Neuronal stem cell (in vitro differentiated cells): ENCODE data around the gene SH3YL1.

Experiments used
- DNase-seq: peaks from one replicate; pipeline ENCODE4 v3.0.0-alpha.2; 2013; ENCODE audit warnings: low spot score
- H2AFZ ChIP-seq: one replicate; pipeline ENCODE4 v1.6.1; 2013; ENCODE audit warnings: mild to moderate bottlenecking, low read length, inconsistent platforms
- H2AK5ac ChIP-seq: 2 replicates; pipeline ENCODE4 v1.6.1; 2013; ENCODE audit warnings: low read depth, mild to moderate bottlenecking, inconsistent platforms, low read length, moderate library complexity, mixed read lengths
- H2BK120ac ChIP-seq: 2 replicates; pipeline ENCODE4 v1.6.1; 2013; ENCODE audit warnings: low read depth, mild to moderate bottlenecking, inconsistent platforms, low read length, moderate library complexity, mixed read lengths
- H2BK12ac ChIP-seq: one replicate; pipeline ENCODE4 v1.6.1; 2013; ENCODE audit warnings: low read length, inconsistent platforms
- H2BK15ac ChIP-seq: 2 replicates; pipeline ENCODE4 v1.6.1; 2013; ENCODE audit warnings: mild to moderate bottlenecking, low read length, inconsistent platforms, mixed read lengths
- H2BK5ac ChIP-seq: one replicate; pipeline ENCODE4 v1.6.1; 2013; ENCODE audit warnings: inconsistent platforms, mild to moderate bottlenecking, low read length, moderate library complexity
- H3K14ac ChIP-seq: one replicate; pipeline ENCODE4 v1.6.1; 2013; ENCODE audit warnings: low read length, inconsistent platforms
- H3K18ac ChIP-seq: 2 replicates; pipeline ENCODE4 v1.6.1; 2013; ENCODE audit warnings: low read length, inconsistent platforms
- H3K23ac ChIP-seq: 2 replicates; pipeline ENCODE4 v1.6.1; 2013; ENCODE audit warnings: low read depth, mild to moderate bottlenecking, mixed read lengths, low read length, inconsistent platforms; ENCODE audit not compliant: poor library complexity
- H3K27ac ChIP-seq: replicated peaks from 3 replicates; pipeline ENCODE4 v1.5.1; 2013; ENCODE audit warnings: low read length, inconsistent platforms
- H3K27me3 ChIP-seq, 3 experiments: 2 replicates each; pipeline ENCODE4 v1.6.1; 2013; ENCODE audit warnings: low read length in 3 of 3, mild to moderate bottlenecking in 2 of 3, inconsistent platforms in 1 of 3, low read depth in 1 of 3, mixed read lengths in 1 of 3, moderate library complexity in 1 of 3; ENCODE audit not compliant: control insufficient read depth in 3 of 3, insufficient read depth in 3 of 3
- H3K36me3 ChIP-seq, 2 donors: replicated peaks in 1 of 2; 2 replicates each; pipeline ENCODE4 v1.6.1; 2013; ENCODE audit warnings: low read length in 2 of 2; ENCODE audit not compliant: control insufficient read depth in 2 of 2, insufficient read depth in 2 of 2
- H3K4ac ChIP-seq: 2 replicates; pipeline ENCODE4 v1.6.1; 2013; ENCODE audit warnings: inconsistent platforms, mild to moderate bottlenecking, low read length, moderate library complexity
- H3K4me1 ChIP-seq, 2 donors: 1 replicate in 1 of 2; 2 replicates in 1 of 2; pipeline ENCODE4 v1.6.1; 2013; ENCODE audit warnings: low read length in 2 of 2, low read depth in 1 of 2; ENCODE audit not compliant: control insufficient read depth in 2 of 2, insufficient read depth in 1 of 2
- H3K4me2 ChIP-seq: one replicate; pipeline ENCODE4 v1.6.1; 2013; ENCODE audit warnings: mild to moderate bottlenecking, low read length, inconsistent platforms; ENCODE audit not compliant: insufficient read depth, poor library complexity, severe bottlenecking
- H3K4me3 ChIP-seq, 2 donors: 2 replicates each; pipeline ENCODE4 v1.5.1; 2013; ENCODE audit warnings: low read length in 2 of 2, mild to moderate bottlenecking in 2 of 2, inconsistent platforms in 1 of 2, moderate library complexity in 1 of 2
- H3K79me1 ChIP-seq: one replicate; pipeline ENCODE4 v1.6.1; 2013; ENCODE audit warnings: low read depth, mild to moderate bottlenecking, inconsistent platforms, low read length, moderate library complexity
- H3K9ac ChIP-seq: one replicate; pipeline ENCODE4 v1.6.1; 2013; ENCODE audit warnings: mild to moderate bottlenecking, low read depth, low read length, inconsistent platforms; ENCODE audit not compliant: poor library complexity
- H3K9me3 ChIP-seq, 2 donors: replicated peaks in 1 of 2; 2 replicates each; pipeline versions ENCODE3 to v1.6.1; 2013; ENCODE audit warnings: low read length in 2 of 2, mild to moderate bottlenecking in 2 of 2, inconsistent platforms in 1 of 2, low read depth in 1 of 2, mixed read lengths in 1 of 2, moderate library complexity in 1 of 2; ENCODE audit not compliant: control insufficient read depth in 2 of 2, insufficient read depth in 1 of 2
- H4K8ac ChIP-seq: one replicate; pipeline ENCODE4 v1.6.1; 2013; ENCODE audit warnings: low read depth, mild to moderate bottlenecking, inconsistent platforms, low read length, moderate library complexity
- H4K91ac ChIP-seq: one replicate; pipeline ENCODE4 v1.6.1; 2013; ENCODE audit warnings: low read length, low read depth, mild to moderate bottlenecking, inconsistent platforms; ENCODE audit not compliant: poor library complexity
- WGBS, 2 donors: extraction: QIAGEN DNeasy Blood & Tissue Kit; methylation state at CpG; one replicate each; pipeline ENCODE4 v1.1.7; 2013; ENCODE audit warnings: missing lambda C conversion rate in 2 of 2, mixed read lengths in 1 of 2; ENCODE audit not compliant: insufficient read length in 2 of 2, insufficient replicate concordance in 1 of 2; ENCODE audit errors: extremely low coverage in 2 of 2; 5-methylcytosine and 5-hydroxymethylcytosine counted together

The SH3YL1 gene

GRCh38 chr2:234421-234820 is 29.4 kb downstream of the SH3YL1 start:
- H3K4me3 ChIP-seq = no peak overlapping the region
- no peak overlapping the region for H2BK15ac ChIP-seq
- no peak overlapping the region for H3K4me2 ChIP-seq
- no peak overlapping the region for H3K14ac ChIP-seq
- no peaks in the 10 kb centered on the region for H3K79me1 ChIP-seq
- H3K27me3 ChIP-seq = no peaks in the 10 kb centered on the region
- no peak overlapping the region for H2AK5ac ChIP-seq
- H3K4me1 ChIP-seq = peaks cover 7 to 8% of the 10 kb centered on the region in 2 donors
- H3K9ac ChIP-seq = no peak overlapping the region
- H3K18ac ChIP-seq = no peak overlapping the region
- no peak overlapping the region for H4K91ac ChIP-seq
- no peak overlapping the region for H2BK120ac ChIP-seq
- no peak overlapping the region for H2BK5ac ChIP-seq
- DNase-seq = no peak
- H3K27ac ChIP-seq = no peak overlapping the region
- H2BK12ac ChIP-seq = no peak overlapping the region
- no peak overlapping the region for H3K23ac ChIP-seq
- WGBS, 2 donors = no CpG with 5 or more reads among the region's 4 CpGs
- H3K9me3 ChIP-seq = peaks cover 0 to 7% of the 10 kb centered on the region in 2 donors
- no peak overlapping the region for H2AFZ ChIP-seq
- no peak overlapping the region for H4K8ac ChIP-seq
- H3K36me3 ChIP-seq = peaks cover 0 to 29% of the 10 kb centered on the region in 2 donors
- no peak overlapping the region for H3K4ac ChIP-seq

- WGBS, 2 donors = no CpG with 5 or more reads among the region's 7 CpGs
- H3K4me1 ChIP-seq = peaks cover 2 to 7% of the 10 kb centered on the region in 2 donors
- no peak for DNase-seq
These were observed 30.8 kb downstream of the SH3YL1 start for GRCh38 chr2:233030-233429.

GRCh38 chr2:231521-232185 is 32.2 kb downstream of the SH3YL1 start:
- Histone ChIP-seq H3K23ac (no peak overlapping the region), H3K27ac (no peak overlapping the region)

More at GRCh38 chr2:233030-233429, 30.8 kb downstream of the SH3YL1 start:
- H3K9me3 ChIP-seq = peaks cover 0 to 7% of the 10 kb centered on the region in 2 donors
- no peak overlapping the region for H2AK5ac ChIP-seq
- H3K27ac ChIP-seq = no peak overlapping the region
- H2AFZ ChIP-seq = no peak overlapping the region
- no peak overlapping the region for H4K8ac ChIP-seq
- H3K18ac ChIP-seq = no peak overlapping the region
- no peak overlapping the region for H2BK12ac ChIP-seq
- H3K9ac ChIP-seq = no peak overlapping the region
- no peak overlapping the region for H4K91ac ChIP-seq
- no peak overlapping the region for H3K4me2 ChIP-seq
- H2BK15ac ChIP-seq = no peak overlapping the region
- H2BK5ac ChIP-seq = no peak overlapping the region
- no peak overlapping the region for H3K4ac ChIP-seq
- H3K36me3 ChIP-seq = peaks cover 0 to 28% of the 10 kb centered on the region in 2 donors
- no peak overlapping the region for H2BK120ac ChIP-seq
- H3K4me3 ChIP-seq = no peak overlapping the region
- H3K79me1 ChIP-seq = no peaks in the 10 kb centered on the region
- H3K27me3 ChIP-seq = no peaks in the 10 kb centered on the region
- no peak overlapping the region for H3K23ac ChIP-seq
- no peak overlapping the region for H3K14ac ChIP-seq

GRCh38 chr2:228518-229278 is 35.1 kb downstream of the SH3YL1 start:
- WGBS, 2 donors = no CpG with 5 or more reads among the region's 8 CpGs
- Histone ChIP-seq H3K4ac (no peak overlapping the region), H4K8ac (no peak overlapping the region), H3K23ac (no peak overlapping the region), H3K27ac (no peak overlapping the region), H3K79me1 (no peaks in the 10 kb centered on the region), H2BK12ac (no peak overlapping the region), H3K4me2 (no peak overlapping the region), H2AFZ (no peak overlapping the region), H2BK5ac (no peak overlapping the region), H3K18ac (no peak overlapping the region), H3K27me3 (no peaks in the 10 kb centered on the region), H3K9me3 (peaks cover 0 to 2% of the 10 kb centered on the region in 2 donors), H2BK15ac (no peak overlapping the region), H3K36me3 (peaks cover 0 to 62% of the 10 kb centered on the region in 2 donors), H3K4me3 (no peak overlapping the region), H3K14ac (no peak overlapping the region), H4K91ac (no peak overlapping the region), H3K9ac (no peak overlapping the region), H2AK5ac (no peak overlapping the region), H3K4me1 (peaks cover 0 to 3% of the 10 kb centered on the region in 2 donors), H2BK120ac (no peak overlapping the region)
- DNase-seq = no peak

More at GRCh38 chr2:231521-232185, 32.2 kb downstream of the SH3YL1 start:
- Histone ChIP-seq H2AFZ (no peak overlapping the region), H2BK15ac (no peak overlapping the region), H3K4me1 (peaks cover 0 to 3% of the 10 kb centered on the region in 2 donors), H3K9me3 (peaks cover 0 to 7% of the 10 kb centered on the region in 2 donors), H4K91ac (no peak overlapping the region), H4K8ac (no peak overlapping the region), H3K18ac (no peak overlapping the region), H3K79me1 (no peaks in the 10 kb centered on the region), H2BK5ac (no peak overlapping the region), H3K9ac (no peak overlapping the region), H2AK5ac (no peak overlapping the region), H2BK12ac (no peak overlapping the region), H2BK120ac (no peak overlapping the region), H3K4ac (no peak overlapping the region), H3K36me3 (peaks cover 0 to 41% of the 10 kb centered on the region in 2 donors), H3K4me2 (no peak overlapping the region), H3K14ac (no peak overlapping the region), H3K27me3 (no peaks in the 10 kb centered on the region), H3K4me3 (no peak overlapping the region)
- no CpG with 5 or more reads among the region's 9 CpGs for WGBS, 2 donors
- DNase-seq = no peak
